Activated CD8-positive, alpha-beta memory T cell treated with anti-CD3 and anti-CD28 coated beads for 48 hours (primary cell): Measurements from ENCODE around the gene RAPGEF1.
"Not testable (repeated sequence)": the region's sequence is repeated elsewhere in the genome, so short reads cannot be mapped to it uniquely, and the experiment has no call there.

ENCODE experiments used
- DNase-seq, 3 experiments: peaks; one replicate each; pipeline ENCODE4 v3.0.0-alpha.2; 2020; ENCODE audit warnings: low read depth in 2 of 3, low spot score in 2 of 3

RAPGEF1 gene

DNA sequence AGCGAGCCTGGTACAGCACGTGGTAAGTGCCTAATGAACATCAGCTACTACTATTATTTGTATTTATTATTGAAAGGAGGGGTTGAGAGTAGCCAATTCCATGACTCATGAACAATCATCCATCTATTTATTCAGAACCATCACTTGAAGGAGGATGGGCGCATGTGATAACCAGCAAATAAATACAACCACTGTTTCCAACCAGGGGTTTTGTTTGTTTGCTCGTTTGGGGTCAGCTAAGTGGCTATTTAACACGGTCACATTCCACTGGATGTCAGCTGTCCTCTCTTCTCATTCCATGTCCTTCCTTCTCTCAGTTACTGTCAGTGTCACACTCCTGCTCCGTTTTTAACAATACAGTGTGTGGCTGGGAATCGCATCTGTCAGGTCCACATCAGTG lies 8.6 kb downstream of the RAPGEF1 start:
- DNase-seq = no peak

DNA sequence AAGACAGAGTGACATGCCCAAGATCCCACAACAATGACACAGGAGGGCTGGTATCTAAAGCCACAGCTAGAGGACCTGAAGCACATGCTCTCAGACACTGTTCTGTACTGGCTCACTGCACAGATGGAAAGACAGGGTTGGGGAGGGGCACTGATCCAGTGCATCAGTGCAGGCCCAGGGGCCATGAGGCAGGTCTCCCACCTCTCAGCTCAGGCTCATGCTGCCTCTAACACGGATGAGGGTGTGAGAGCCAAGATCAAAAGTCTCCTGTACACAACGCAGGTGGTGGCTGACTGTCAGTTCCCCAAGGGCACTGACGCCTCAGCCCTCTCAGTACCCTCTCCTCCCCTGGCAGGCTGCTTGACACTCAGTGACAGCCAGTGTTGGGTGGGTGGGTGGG lies 10.9 kb downstream of the RAPGEF1 start:
- no peak for DNase-seq

DNA sequence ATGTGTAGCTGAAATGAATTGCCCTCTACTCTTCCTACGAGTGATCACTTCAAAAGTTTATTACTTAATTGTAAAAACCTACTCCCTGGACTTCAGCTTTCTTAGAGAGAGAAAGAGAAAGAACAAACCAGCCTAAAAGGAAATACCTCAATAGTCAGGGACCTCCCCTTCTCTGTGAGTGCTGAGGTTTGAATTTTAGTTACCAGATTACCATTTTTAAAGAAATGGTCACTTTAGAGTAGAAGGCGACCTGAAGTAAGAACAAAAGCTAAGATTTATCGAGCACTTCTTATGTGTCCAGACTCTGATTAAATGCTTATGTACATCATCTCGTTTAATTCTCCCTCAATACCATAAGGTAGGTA lies 11.3 kb downstream of the RAPGEF1 start:
- DNase-seq = no peak

DNA sequence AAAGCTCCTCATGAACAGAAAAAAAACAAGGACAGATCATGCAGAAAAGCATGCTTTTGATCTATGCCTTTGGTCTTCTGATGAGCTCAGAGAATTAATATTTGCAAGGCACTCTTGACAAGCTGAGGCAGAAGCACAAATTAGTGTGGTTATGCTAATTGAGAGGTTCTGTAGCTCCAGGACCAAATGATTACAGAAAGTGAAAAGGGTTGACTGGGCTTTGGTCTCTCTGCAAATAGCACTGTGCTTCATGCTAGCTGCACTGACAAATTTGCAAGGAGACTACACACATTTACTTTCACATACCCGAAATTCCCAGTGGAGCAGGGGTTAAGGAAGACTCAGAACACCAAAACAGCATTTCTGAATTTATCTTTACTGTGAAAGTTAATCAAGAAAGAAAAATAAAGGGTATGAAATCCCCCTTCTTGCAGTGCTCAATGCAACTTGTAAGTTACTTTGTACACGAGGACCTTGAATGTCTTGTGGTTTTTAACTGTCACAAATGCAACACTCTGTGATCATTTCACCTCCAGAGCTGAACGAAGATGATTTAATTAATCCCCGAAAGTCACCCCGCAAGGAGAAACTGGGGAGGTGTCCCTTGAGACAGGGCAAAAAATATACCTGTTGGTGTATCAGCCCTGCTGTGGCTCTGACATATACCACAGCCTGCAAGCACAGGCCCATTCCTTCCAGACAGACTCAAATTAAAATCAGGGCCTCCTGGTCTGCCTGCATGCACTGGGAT lies 11.9 kb downstream of the RAPGEF1 start:
- no peak for DNase-seq

DNA sequence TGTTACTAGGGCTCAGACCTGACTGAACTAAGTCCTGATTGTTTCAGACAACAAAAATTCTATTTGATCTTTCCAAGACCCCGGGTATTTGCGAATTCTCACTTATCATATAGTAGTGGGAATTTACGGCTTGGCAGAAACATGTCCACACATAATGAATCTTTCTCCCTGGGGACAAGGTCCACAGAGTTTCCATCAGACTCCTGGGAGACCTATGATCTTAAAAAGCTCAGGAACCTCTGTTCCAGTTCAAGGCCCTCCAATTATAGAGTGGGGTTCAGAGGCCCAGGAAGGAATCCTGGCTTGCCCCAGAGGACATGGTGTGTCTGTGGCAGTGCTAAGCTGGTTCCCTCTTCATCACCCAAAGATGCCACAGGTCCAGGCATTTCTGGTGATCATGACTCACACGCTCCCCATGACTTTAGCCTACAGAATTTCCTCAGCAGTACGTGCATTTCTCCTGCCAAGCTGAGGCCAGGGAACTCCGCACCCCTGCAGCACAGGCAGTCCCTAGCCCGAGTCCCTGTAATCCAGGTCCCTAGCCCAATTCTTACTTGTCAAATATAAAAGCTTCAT lies 12.6 kb downstream of the RAPGEF1 start:
- no peak for DNase-seq

DNA sequence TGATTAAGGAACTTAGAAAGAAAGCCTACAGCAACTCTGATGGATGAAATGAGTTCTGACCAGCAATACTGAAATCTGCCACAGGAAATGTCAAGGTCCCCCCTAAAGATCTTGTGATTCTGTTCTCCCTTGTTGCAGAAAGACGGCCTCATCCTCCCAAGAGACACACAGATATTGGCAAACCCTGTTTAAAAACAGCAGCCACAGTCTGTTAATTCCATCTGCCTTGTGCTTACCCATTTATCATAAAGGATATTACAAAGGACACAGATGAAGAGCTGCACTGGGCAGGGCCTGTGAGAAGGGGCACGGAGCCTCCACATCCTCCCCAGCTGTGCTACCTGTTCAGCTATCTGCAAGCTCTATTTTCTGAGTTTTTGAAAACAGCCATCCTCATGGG lies 15.2 kb downstream of the RAPGEF1 start:
- no peak for DNase-seq

DNA sequence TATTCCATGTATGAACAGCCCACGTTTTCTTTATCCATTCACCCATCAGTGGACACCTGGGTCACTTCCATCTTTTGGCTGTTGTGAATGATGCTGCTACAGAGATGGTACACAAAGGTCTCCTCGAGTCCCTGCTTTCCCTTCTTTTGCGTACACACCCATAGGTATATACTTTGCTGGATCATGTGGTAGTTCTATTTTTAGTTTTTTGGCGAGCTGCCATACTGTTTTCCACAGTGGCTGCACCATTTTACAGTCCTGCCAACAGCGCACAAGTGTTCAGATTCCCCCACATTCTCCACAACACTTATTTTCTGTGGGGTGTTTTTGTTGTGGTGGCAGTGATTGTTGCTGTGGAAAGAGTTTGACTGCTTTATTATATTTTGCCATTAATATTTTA lies 16.2 kb downstream of the RAPGEF1 start:
- DNase-seq = no peak

DNA sequence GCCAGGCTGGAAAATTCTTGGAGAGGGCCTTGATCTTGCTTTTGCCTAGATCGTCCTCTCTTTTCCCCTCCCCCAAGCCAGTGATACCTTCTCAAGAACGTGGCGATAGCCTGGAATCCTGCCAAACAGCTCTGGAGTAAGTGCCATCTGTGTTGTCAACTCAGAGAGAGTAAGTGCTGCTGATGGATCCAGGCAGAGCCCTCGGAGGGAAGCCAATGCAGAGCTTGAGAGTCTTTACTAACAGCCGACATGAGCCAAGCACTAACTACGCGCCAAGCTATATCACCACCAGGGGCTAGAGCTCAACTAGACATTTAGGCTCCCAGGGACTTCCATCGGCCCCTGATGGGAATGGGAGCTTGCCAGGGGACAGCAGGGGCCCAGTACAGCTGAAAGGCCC lies 17.6 kb downstream of the RAPGEF1 start:
- DNase-seq = no peak

DNA sequence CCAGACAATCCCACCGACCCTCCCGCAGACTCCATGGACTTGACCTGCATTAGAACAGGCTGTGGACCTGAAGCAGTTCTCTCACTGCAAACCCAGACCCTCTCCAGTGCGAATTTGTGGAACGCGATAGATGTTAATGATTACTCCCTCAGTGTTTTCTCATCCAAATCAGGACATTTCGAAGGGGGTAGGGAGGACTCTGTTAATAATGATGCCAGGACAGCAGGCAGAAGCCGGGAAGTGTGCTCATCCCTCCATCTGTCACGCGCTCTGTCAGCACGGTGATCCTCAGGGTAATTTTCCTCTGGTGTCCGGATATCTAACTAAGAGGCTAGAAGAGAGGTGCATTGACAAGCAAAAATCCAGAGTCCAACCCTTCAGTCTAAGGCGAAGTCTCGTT lies 18.8 kb downstream of the RAPGEF1 start:
- DNase-seq = no peak

DNA sequence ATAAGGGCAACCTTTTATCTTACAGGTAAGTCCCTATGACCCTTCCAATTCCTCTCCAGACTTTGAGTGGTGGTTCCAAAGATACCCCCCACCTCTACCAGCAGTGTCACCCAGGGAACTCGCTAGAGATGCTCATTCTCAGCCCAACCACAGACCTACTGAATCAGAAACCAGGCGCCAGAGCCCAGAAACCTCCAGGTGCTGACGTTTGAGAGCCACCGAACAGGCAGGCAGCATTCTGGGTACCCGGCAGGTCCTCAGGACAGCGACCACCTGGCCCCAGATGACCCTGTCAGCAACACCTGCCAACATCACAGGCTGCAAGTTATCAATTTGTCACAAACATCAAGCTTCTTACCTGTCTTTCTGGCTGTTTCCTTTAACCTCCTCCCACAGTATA lies 19.5 kb downstream of the RAPGEF1 start:
- no peak for DNase-seq

DNA sequence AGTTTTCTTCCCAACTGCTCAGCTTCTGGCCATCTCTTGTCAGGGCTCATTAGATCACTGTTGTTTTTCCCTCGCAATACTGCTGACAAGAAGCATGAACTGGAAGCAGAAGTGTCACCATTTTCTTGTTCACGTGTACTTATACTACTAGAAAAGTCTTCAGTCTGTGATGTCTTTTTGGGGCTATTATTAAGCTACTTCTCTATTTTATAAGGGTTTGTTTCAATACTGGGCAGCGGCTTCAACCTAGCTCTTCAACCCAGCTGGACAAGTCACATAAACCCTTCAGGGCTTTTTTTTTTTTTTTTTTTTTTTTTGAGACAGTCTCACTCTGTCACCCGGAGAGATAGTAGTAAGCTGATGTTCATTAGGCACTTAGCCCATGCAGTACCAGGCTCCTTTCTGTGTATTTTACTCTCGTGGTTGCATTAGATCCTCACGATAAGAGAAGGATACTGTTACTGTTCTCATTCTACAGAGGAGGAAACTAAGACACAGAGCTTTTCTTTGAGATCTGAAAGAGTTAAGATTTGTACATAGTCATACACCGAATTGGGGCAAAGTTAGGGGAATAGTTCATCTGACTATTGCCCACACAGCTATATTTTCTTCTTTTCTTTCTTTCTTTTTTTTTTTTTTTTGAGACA lies 20.5 kb downstream of the RAPGEF1 start:
- DNase-seq = no peak

DNA sequence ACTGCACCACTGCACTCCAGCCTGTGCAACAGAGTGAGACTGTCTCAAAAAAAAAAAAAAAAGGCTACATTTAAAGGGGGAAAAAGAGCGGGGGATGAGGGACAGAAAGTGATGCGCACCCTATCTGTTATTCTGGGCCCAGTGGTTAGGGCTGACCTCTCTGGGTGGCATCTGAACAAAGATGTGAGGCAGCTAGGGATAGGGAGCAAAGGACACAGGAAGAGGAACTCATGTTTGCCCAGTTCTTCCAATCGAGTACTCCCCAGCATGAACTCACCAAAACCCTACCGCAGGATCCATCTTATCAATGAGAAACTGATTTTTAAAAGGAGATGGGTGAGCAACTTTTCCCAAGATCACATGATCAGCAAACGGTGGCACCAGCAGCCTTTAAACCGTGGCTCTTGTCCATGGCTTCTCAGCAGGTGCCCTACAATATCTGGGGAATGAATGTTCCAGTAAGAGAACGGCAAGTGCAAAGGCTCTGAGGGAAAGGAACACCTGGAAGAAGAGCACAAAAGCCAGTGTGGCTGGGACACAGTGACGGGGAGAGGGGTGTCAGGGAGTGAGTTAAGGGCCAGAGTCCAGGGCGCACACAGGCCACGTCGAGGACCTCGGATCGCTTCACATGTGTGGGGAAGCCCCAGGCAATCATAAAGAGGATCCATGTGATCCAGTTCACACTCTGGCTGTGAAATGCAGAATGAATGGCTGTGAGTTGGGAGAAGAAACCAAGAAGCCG lies 22.0 kb downstream of the RAPGEF1 start:
- no peak for DNase-seq

DNA sequence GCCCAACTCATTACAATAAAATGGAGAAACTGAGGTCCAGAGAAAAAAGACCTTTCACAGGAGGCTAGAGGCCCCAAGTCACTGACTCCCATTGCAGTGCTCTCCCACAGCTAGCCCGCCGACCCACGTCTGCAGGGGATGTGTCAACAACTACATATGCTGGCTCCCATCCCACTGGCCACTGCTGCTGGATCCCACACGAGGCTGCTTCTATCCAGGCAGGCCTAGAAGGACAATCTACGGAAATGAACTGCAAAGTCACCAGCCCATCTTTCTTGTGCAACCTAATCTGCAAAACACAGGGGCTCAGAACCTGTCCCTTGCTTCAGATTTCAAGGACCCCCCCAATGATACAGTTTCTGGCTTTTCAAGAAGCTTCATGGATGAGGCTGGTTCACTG lies 24.0 kb downstream of the RAPGEF1 start:
- DNase-seq = no peak

DNA sequence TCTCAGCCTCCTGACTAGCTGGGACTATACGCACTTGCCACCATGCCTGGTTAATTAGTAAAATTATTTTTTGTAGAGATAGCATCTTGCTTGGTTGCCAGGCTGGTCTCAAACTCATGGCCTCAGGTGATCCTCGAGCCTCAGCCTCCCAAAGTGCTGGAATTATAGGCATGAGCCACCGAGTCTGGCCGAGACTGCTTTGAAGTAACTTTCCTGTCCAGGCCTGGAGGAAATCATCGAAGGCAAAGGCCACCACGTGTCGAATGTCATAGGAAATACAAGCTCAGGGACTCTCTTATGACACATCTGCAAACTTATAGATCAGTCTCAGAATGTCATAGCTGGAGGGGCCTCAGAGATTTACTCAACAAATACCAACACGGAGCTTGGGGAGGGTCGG lies 25.1 kb downstream of the RAPGEF1 start:
- no peak for DNase-seq

DNA sequence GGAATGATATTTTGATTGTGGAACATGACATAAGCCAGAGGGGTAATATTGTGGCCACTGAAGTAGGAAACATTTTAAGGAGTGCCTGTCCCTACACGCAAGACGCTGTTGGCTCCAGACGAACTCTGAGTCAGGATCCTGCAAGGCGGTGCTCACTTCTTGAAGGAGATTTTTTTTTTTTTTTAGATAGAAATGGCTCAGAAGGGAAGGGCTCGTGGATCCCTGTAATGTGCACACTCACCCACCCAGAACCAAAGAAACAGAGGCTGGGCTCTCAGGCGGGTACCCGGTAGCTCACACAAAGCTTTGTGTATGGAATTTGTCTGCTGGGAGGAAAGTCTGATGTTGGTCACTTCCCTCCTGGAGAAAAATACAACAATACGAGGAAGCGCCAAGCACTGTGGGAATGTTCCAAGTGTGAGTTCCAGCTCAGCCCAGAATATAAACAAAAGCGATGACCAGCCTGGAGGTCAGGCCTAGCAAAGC lies 25.7 kb downstream of the RAPGEF1 start:
- DNase-seq = no peak

DNA sequence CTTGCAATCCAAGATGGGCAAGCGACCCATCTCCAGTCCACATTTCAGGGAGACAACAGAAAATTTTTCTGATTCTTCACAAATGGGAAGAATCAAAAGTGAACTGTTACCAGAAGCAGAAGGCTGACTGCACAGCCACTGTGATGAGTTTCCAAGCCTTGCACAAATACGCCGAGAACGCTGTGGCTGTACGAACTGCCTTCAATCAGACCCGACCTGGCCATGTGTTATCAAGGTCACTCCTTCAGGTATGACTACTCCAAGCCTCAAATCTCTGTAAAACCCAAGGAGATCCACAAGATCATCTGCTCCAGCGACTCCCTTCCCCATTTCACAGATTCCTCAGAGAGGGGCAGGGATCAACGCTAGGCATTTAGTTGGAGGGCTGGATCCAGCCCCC lies 26.9 kb downstream of the RAPGEF1 start:
- no peak for DNase-seq

DNA sequence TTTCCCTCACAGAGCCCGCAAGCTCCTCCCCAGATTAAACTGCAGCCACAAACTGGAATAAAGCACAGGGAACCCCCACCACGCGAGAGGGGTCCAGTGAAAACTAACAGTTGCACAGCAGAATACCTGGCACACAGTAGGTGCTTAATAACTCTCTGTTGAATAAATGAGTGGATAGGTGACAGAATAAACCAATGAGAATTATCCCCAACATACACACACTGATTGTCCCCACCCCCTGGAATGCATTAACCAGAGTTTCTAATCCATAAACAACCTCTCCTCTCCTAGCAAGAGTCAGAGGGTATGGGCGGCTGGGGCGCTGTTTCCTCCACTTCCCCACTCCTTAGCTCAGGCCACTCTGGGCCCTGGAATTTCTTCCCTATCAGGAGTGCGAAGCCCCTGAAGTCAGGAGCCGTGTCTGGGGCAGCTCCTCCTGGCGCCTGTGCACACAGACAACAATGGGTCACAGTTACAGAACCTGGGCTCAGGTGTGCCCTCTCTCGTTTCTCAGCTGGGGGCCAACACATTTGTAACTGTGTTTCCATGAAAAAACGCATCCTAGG lies 27.6 kb downstream of the RAPGEF1 start:
- DNase-seq = no peak

DNA sequence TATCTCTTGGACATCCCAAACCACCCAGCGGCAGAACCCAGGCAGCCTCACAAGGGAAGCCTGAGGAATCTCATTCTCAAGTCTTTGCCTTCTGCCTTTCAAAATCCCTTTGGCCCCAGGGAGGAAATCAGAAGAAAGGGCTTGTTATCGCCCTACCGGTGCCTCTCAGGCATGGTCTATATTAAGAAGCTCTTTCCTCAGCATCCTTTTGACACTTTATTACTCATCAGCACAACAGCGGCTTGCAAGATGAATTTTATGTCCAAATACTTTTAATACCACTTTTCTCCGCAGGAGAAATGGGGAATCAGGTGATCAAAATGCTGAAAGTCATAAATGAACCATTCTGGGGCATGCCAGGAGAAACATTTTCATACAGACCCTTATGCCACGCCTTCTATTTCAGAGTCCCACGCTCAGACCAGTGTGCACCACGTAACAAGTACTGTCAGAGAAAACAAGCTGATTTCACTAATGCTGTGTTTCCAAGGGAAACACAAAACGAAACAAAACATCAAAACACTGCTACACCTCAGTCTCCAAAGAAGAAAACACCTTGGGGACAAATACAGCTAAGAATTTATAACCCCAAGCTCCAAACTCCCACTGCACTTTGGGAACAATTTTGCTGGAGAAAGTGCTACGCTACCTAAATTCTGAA lies 30.0 kb downstream of the RAPGEF1 start:
- no peak for DNase-seq

DNA sequence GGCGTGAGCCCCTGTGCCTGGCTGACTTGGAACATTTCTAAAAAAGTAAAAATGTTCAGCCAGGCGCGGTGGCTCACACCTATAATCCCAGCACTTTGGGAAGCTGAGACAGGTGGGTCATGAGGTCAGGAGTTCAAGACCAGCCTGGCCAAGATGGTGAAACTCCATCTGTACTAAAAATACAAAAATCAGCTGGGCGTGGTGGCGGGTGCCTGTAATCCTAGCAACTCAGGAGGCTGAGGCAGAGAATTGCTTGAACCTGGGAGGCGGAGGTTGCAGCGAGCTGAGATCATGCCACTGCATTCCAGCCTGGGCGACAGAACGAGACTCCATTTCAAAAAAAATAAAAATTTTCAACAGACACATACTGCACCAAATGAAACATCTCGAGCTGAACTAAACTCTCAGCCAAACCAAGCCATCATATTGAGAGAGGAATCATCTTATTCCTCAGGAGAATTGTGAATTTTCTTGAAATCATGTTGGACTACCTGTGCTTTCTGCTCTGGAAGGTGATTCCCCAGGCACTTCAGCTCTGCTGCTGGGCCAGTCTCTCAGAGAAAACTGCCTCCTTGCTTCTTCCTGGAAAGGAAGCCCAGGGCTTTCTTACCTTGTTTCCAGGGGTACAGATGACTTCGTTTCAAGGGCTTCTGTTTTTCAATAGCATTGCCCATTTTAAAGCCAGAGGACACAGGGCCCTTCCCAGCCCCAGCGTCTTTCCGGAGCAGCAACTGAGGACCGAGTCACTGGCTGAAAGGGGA lies 30.7 kb downstream of the RAPGEF1 start:
- not testable (repeated sequence) for DNase-seq
